Loucy (cell line): Measurements from ENCODE around the gene SYNE1.
A peak's percentile ranks its signal among the peaks of the same experiment; 100 is the strongest.
"Not testable (repeated sequence)": the region's sequence is repeated elsewhere in the genome, so short reads cannot be mapped to it uniquely, and the experiment has no call there.

ENCODE experiments used
- H2AFZ ChIP-seq: fragments of 200-600 bp; sonication (generic); 2 replicates; pipeline ENCODE4 v1.6.0; 2016; ENCODE audit warnings: antibody characterized with exemption, mild to moderate bottlenecking, low read length, moderate library complexity
- H3F3A ChIP-seq: fragments of 200-600 bp; 2 replicates; pipeline ENCODE4 v1.6.0; 2016; ENCODE audit warnings: antibody characterized with exemption, low read depth, mild to moderate bottlenecking
- H3K27me3 ChIP-seq: fragments of 200-600 bp; sonication (generic); 2 replicates; pipeline ENCODE4 v1.6.1; 2014; ENCODE audit warnings: low read length, mild to moderate bottlenecking; ENCODE audit not compliant: insufficient read depth, poor library complexity, severe bottlenecking
- H3K36me3 ChIP-seq: fragments of 200-600 bp; sonication (generic); 2 replicates; pipeline ENCODE4 v1.6.1; 2016; ENCODE audit warnings: low read length; ENCODE audit not compliant: insufficient read depth
- H3K4me1 ChIP-seq: fragments of 200-600 bp; sonication (generic); 2 replicates; pipeline ENCODE4 v1.5.1; 2014; ENCODE audit warnings: low read length, mild to moderate bottlenecking; ENCODE audit not compliant: insufficient read depth, poor library complexity, severe bottlenecking
- H3K4me2 ChIP-seq: fragments of 200-600 bp; sonication (generic); 2 replicates; pipeline ENCODE4 v1.6.0; 2014; ENCODE audit warnings: antibody characterized with exemption, low read length, low read depth, mild to moderate bottlenecking; ENCODE audit not compliant: poor library complexity, severe bottlenecking
- H3K4me3 ChIP-seq: fragments of 200-600 bp; sonication (generic); 2 replicates; pipeline ENCODE4 v1.5.1; 2014; ENCODE audit warnings: low read length, mild to moderate bottlenecking, mixed read lengths; ENCODE audit not compliant: poor library complexity, severe bottlenecking
- H3K79me2 ChIP-seq: fragments of 200-600 bp; sonication (generic); 2 replicates; pipeline ENCODE4 v1.6.1; 2014; ENCODE audit warnings: low read length; ENCODE audit not compliant: insufficient read depth
- H3K9ac ChIP-seq: fragments of 200-600 bp; sonication (generic); 2 replicates; pipeline ENCODE4 v1.6.0; 2014; ENCODE audit warnings: mild to moderate bottlenecking, low read depth, low read length, moderate library complexity; ENCODE audit not compliant: poor library complexity, severe bottlenecking
- H3K9me2 ChIP-seq: fragments of 200-600 bp; sonication (generic); replicated peaks from 2 replicates; pipeline ENCODE4 v1.6.1; 2016; ENCODE audit warnings: low read depth, low read length, mixed read lengths
- H3K9me3 ChIP-seq: fragments of 200-600 bp; sonication (generic); 2 replicates; pipeline ENCODE4 v1.6.1; 2014; ENCODE audit warnings: mild to moderate bottlenecking, antibody characterized with exemption, low read length, low read depth; ENCODE audit not compliant: insufficient read depth
- H4K20me1 ChIP-seq: fragments of 200-600 bp; sonication (generic); 2 replicates; pipeline ENCODE4 v1.6.0; 2014; ENCODE audit warnings: antibody characterized with exemption, low read length, mild to moderate bottlenecking; ENCODE audit not compliant: insufficient read depth, poor library complexity, severe bottlenecking
- EZH2phosphoT487 ChIP-seq: fragments of 200-600 bp; IDR thresholded peaks from 2 replicates; pipeline ENCODE4 v1.6.1; 2018; ENCODE audit warnings: antibody characterized with exemption, mild to moderate bottlenecking, moderate library complexity, borderline replicate concordance
- TF ChIP-seq, protein P1 (sequence below): fragments of 200-600 bp; sonication (generic); conservative IDR thresholded peaks from 2 replicates; pipeline ENCODE4 v1.5.1; 2014; ENCODE audit warnings: mild to moderate bottlenecking, antibody characterized with exemption, low read length

SYNE1 gene

DNA sequence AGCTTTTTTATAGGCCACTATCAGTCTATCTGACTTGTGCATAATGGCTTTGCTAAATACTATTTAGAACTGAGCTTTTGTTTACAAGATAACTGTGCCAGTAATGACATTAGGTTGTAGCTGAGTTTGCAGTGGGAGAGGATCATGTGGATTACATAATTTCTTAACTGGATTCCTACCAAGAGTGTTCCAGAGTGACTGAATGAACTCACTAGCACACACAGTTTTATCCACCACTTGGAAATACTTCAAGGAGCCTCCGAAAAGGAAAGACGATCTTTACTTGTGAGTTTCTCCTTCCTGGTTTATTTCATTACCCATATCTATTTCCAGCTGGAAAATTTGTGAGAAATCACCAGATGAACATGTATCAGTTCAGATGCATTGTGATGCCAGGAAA lies 10.9 kb upstream of the SYNE1 start:
- no peaks in the 10 kb centered on the region for H4K20me1 ChIP-seq
- no peaks in the 10 kb centered on the region for H3K79me2 ChIP-seq
- no peaks in the 10 kb centered on the region for H3K36me3 ChIP-seq
- no peak overlapping the region for H3K9ac ChIP-seq
- H3K4me3 ChIP-seq = no peak overlapping the region
- H3K4me2 ChIP-seq = no peak overlapping the region
- no peak overlapping the region for H2AFZ ChIP-seq
- 0 out of 2 replicates have a peak, but pooled peaks cover 3% of the 10 kb centered on the region for H3K9me3 ChIP-seq
- TF ChIP-seq, protein P1, sequence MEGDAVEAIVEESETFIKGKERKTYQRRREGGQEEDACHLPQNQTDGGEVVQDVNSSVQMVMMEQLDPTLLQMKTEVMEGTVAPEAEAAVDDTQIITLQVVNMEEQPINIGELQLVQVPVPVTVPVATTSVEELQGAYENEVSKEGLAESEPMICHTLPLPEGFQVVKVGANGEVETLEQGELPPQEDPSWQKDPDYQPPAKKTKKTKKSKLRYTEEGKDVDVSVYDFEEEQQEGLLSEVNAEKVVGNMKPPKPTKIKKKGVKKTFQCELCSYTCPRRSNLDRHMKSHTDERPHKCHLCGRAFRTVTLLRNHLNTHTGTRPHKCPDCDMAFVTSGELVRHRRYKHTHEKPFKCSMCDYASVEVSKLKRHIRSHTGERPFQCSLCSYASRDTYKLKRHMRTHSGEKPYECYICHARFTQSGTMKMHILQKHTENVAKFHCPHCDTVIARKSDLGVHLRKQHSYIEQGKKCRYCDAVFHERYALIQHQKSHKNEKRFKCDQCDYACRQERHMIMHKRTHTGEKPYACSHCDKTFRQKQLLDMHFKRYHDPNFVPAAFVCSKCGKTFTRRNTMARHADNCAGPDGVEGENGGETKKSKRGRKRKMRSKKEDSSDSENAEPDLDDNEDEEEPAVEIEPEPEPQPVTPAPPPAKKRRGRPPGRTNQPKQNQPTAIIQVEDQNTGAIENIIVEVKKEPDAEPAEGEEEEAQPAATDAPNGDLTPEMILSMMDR = no peak
- no peak for TF ChIP-seq EZH2phosphoT487
- no peaks in the 10 kb centered on the region for H3K27me3 ChIP-seq
- no peaks in the 10 kb centered on the region for H3K9me2 ChIP-seq
- H3F3A ChIP-seq = no peaks in the 10 kb centered on the region
- no peaks in the 10 kb centered on the region for H3K4me1 ChIP-seq

DNA sequence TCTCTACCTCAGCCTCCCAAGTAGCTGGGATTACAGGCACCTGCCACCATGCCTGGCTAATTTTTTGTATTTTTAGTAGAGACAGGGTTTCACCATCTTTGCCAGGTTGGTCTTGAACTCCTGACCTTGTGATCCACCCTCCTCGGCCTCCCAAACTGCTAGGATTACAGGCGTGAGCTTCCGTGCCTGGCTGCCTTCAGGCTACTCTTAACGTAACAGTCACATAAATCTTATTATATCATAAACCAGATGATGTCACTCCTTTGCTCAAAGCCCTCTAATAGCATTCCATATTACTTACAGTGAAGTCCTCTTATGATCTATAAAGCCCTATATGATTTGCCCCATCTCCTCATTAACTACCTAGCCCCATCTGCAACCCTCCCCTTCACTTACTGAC lies 9.6 kb upstream of the SYNE1 start:
- H3K79me2 ChIP-seq, H3K9me2 ChIP-seq, H2AFZ ChIP-seq, H3K4me3 ChIP-seq, H4K20me1 ChIP-seq, H3K36me3 ChIP-seq, H3K4me2 ChIP-seq, H3K4me1 ChIP-seq, H3K9ac ChIP-seq, H3K27me3 ChIP-seq, H3F3A ChIP-seq, H3K9me3 ChIP-seq: not testable (repeated sequence)

DNA sequence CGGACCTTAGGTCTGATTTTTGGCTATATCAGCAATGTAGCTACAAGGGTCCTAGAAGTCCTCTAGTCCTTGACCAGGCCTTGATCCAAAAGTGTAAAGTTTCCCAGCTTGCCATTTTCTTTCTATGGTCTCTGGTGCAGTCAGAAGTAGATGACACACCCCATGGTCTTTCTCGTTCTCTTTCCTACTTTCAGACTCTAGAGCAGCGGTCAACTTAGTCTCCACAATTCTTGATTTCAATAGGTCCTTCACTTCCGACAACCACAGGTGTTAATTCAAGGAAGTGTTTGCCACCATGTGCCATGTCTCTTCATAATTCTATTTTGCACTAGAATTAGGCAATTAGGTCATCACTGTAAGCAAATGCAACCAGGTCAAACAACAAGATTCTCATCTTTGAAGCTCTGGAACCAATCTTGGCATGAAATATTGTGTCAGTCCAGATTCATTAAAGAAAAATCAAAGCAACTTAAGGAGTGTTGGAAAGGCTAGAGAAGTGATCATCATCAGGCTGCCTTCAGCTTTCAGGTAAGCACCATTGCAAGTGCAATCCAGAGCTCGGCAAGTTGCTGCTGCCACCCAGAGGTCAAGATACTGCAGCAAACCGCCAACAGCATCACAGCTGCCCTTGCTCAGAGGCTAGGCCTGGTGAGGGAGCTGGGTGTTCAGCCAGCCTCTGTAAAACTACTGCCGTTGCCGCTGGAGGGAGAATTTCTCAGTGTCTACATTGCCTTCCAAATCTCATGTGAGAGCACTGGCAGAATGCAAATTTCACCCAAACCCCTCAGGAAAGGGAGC lies 5.6 kb upstream of the SYNE1 start:
- Histone ChIP-seq H3K9ac (no peak overlapping the region), H3K9me2 (no peaks in the 10 kb centered on the region), H3K79me2 (no peaks in the 10 kb centered on the region), H3K4me3 (no peak overlapping the region), H3K4me1 (no peaks in the 10 kb centered on the region), H2AFZ (no peak overlapping the region), H3K36me3 (no peaks in the 10 kb centered on the region), H3K27me3 (no peaks in the 10 kb centered on the region), H3K9me3 (no peaks in the 10 kb centered on the region), H3F3A (no peaks in the 10 kb centered on the region), H3K4me2 (no peak overlapping the region), H4K20me1 (no peaks in the 10 kb centered on the region)
- TF ChIP-seq, protein P1 = peak; percentile 64
- TF ChIP-seq EZH2phosphoT487 = no peak
